Omental fat pad (tissue), 4 donors: ENCODE data around the gene ZBTB25. TPM values are rescaled to one million over a fixed set of nuclear protein-coding genes. Genes with fewer than 3 reads are reported as not detected.

Source experiments
- ATAC-seq: fragments of 150-250 bp; one replicate; pipeline ENCODE4 v1.9.1; 2016; ENCODE audit warnings: mild to moderate bottlenecking, moderate library complexity; ENCODE audit not compliant: low FRiP score
- DNase-seq: peaks from one replicate; pipeline ENCODE4 v3.0.0-alpha.2; 2019; ENCODE audit warnings: low spot score
- CTCF ChIP-seq, 3 donors: fragments of 450-650 bp; IDR thresholded peaks; one replicate each; pipeline ENCODE4 v1.5.1; 2016 to 2017; ENCODE audit warnings: antibody characterized with exemption in 3 of 3, mild to moderate bottlenecking in 3 of 3, moderate library complexity in 2 of 3
- total RNA-seq, 4 donors: library from RNA; depleted of rRNA; stranded (reverse); fragments of >200 nt; gene quantifications; one replicate each; pipeline ENCODE4 v1.1.0, GENCODE V29; 2016

The ZBTB25 gene
- total RNA-seq, 4 donors from 2014 or later: 5.5 to 12.3 (median 8.6) TPM

GRCh38 chr14:64504310-64504896 lies 765 bp upstream of the ZBTB25 start, which contains the start of gene ZBTB1:
ZBTB1 (plus strand) TSS chr14:64504770; CDS start chr14:64521505, 16,735 bp downstream.
- TF ChIP-seq CTCF (IDR thresholded peaks at IDR 0.05): no peak
- peak; percentile 46 for ATAC-seq
- DNase-seq: peak; percentile 35

GRCh38 chr14:64502887-64503433 lies 678 bp downstream of the ZBTB25 start:
- no peak for DNase-seq
- ATAC-seq: no peak
- TF ChIP-seq CTCF (IDR thresholded peaks at IDR 0.05): no peak

GRCh38 chr14:64502456-64502855 lies 1.2 kb downstream of the ZBTB25 start:
- no peak for ATAC-seq

GRCh38 chr14:64501411-64502171 lies 2.0 kb downstream of the ZBTB25 start:
- peak; percentile 60 for ATAC-seq

More at GRCh38 chr14:64502456-64502855, 1.2 kb downstream of the ZBTB25 start:
- DNase-seq: no peak
- no peak for TF ChIP-seq CTCF (IDR thresholded peaks at IDR 0.05)

GRCh38 chr14:64500088-64500487 lies 3.5 kb downstream of the ZBTB25 start:
- ATAC-seq (no peak), DNase-seq (no peak)
- TF ChIP-seq CTCF (IDR thresholded peaks at IDR 0.05): no peak

More at GRCh38 chr14:64501411-64502171, 2.0 kb downstream of the ZBTB25 start:
- peak; percentile 24 for DNase-seq
- no peak for TF ChIP-seq CTCF (IDR thresholded peaks at IDR 0.05)

GRCh38 chr14:64496764-64497163 lies 6.9 kb downstream of the ZBTB25 start:
- DNase-seq (no peak), ATAC-seq (no peak)
- no peak for TF ChIP-seq CTCF (IDR thresholded peaks at IDR 0.05)
